ENCODE results near the gene GTF2H4.

- TF ChIP-seq CTCF (IDR thresholded peaks at IDR 0.05): no peak
- no peak for TF ChIP-seq POLR2A (IDR thresholded peaks at IDR 0.05)
Observed at GRCh38 chr6:30871592-30872183, 36.3 kb upstream of the GTF2H4 start.
